GM21723 (cell line): Measurements from ENCODE around the gene NYAP1.

Source experiments
- ATAC-seq: cut with Tn5 transposase; IDR thresholded peaks from one replicate; pipeline ENCODE4 v1.9.1; 2021; ENCODE audit warnings: mild to moderate bottlenecking, moderate library complexity; ENCODE audit not compliant: unreplicated experiment

The NYAP1 gene

DNA sequence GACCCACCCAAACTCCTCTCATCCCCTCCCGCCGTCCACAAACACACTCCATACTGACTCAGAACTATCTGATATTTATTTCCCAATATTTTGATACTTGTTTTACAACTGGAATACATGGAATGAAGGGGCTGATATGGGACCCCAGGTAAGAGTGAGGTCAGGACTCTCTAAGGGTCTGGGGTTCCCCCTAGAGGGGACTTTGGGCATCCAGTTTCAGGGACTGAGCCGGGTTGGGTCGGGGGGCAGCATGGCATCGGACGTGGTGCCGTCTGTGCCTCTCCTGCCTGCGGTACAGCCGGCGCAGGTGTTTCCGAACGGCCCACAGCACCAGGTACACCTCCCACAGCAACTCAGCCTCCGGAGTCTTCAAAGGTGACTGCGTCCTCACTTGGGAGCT, 27.2 kb upstream of the NYAP1 start:
- no peak for ATAC-seq

DNA sequence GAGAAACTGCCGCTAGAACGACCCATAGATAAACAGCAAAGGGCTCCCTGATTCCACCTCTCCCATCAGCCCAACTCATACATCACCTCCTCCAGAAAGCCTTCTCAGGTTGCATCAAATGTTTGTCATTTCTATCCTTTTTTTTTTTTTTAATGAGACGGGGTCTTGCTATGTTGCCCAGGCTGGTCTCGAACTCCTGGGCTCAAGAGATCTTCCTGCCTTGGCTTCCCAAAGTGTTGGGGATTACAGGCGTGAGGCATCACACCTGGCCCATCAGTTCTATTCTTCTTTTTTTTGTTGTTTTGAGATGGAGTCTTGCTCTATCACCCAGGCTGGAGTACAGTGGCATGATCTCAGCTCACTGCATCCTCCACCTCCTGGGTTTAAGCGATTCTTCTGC, 26.7 kb upstream of the NYAP1 start:
- ATAC-seq = no peak

DNA sequence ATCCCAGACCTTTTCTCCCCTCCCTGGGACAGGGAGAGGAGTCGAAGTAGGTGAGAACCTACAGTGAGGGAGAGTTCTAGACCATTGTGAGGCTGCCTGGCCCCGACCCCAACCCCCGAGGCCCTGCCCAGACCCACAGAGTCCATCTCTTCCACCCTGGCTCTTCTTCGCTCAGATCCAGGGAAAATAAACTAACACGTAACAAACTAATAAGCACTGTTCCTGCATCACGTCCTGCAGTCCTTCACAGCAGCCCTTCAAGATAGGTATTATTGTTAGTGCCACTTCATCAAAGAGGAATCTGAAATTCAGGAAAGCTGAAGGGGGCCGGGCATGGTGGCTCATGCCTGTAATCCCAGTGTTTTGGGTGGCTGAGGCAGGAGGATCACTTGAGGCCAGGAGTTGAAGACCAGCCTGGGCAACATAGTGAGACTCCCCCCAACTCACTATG, 19.5 kb upstream of the NYAP1 start, which contains the start of gene SPACDR:
Gene SPACDR (minus strand): TSS at position 51 of the 451 bp plus-strand sequence. CDS start 235 bp downstream, outside the sequence.
- no peak for ATAC-seq

DNA sequence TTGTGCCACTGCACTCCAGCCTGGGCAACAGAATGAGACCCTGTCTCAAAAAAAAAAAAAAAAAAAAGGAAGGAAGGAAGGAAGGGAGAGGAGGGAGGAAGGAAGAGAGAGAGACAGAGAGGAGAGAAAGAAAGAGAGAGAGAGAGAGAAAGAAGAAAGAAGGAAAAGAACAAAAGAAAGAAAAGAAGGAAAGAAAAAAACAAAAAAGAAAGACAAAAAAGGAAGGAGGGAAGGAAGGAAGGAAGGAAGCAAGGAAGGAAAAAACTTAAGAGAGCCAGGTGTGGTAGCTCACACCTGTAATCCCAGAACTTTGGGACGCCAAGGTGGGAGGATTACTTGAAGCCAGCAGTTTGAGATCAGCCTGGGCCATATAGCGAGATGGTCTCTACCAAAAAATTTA, 18.9 kb upstream of the NYAP1 start:
- no peak for ATAC-seq

DNA sequence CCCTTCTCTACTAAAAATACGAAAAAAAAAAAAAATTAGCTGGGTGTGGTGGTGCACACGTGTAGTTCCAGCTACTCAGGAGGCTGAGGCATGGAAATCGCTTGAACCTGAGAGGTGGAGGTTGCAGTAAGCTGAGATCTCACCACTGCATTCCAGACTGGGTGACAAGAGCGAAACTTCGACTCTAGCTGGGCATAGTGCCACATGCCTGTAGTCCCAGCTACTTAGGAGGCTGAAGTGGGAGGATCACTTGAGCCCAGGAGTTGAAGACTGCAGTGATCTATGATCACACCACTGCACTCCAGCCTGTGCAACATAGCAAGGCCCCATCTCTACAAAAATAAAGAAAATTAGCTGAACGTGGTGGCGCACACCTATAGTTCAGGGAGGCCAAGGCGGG, 18.4 kb upstream of the NYAP1 start:
- no peak for ATAC-seq

DNA sequence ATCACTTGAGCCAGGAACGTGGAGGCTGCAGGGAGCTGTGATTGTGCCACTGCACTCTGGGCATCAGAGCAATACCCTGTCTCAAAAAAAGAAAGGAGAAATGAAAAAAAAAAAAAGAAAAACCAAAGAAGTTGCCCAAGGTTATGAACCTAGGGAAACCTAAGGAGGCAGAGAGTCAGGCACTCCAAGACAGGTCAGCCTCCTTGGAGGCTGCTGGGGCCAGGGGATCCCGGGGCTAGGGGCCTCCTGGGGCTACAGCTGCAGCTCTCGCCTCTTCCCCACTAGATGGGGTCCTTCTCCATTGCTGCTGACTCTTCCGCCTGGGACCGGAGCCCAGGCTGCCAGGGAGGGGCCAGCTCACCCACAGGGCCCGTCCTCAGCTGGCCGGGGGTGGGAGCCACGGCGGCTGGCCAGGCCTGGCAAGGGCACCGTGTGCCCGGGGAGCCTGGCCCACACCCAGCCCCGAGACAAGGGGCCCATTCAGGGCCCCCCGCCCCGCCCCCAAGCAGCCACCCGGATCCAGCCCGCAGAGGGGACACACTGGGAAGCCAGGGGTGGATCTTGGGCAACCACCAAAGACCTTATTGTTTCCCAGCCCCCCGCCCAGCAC, 17.9 kb upstream of the NYAP1 start:
- ATAC-seq = no peak

DNA sequence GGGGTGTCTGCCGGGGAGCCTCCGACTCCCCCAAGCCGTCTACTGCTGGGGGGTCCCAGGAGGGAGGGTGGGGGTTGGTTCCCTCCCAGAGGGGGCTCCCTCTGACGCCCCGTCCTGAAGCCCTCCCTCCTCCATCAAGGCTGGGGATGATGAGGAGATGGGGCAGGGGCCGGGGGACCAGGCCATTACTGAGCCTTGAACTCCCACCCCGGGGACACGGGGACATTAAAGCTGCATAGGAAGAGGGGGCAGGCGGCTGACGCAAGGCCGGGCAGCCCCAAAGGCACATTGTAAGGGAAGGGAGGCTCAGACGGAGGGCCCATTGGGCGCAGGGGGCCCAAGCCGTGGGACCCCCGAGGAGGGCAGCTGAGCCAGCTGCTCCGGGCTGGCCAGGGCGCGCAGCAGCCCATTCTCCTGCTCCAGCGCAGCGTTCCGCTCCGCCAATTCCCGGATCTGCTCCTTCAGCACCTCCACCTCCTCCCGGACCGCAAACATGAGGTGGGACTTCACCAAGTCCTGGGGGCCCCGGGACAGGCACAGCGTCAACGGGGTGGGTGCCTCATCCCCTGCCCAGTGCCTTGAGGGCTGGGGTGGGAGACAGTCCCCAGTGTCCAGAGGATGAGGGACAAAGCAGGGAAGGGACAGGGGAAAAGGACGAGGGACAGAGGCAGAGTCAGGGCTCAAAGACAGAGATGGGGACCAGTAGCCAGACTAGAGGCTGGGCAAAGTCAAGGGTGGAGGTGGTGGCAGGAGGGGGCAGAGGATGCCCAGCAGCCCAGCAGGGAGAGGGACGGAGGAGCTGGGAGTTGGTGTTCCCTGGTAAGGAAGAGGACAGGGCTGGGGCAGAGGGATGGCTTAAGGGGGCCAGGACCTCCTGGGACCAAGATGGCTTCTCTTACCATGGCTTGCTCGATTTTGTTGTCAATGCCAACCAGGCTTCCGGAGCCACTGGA, 16.8 kb upstream of the NYAP1 start:
- ATAC-seq = no peak

DNA sequence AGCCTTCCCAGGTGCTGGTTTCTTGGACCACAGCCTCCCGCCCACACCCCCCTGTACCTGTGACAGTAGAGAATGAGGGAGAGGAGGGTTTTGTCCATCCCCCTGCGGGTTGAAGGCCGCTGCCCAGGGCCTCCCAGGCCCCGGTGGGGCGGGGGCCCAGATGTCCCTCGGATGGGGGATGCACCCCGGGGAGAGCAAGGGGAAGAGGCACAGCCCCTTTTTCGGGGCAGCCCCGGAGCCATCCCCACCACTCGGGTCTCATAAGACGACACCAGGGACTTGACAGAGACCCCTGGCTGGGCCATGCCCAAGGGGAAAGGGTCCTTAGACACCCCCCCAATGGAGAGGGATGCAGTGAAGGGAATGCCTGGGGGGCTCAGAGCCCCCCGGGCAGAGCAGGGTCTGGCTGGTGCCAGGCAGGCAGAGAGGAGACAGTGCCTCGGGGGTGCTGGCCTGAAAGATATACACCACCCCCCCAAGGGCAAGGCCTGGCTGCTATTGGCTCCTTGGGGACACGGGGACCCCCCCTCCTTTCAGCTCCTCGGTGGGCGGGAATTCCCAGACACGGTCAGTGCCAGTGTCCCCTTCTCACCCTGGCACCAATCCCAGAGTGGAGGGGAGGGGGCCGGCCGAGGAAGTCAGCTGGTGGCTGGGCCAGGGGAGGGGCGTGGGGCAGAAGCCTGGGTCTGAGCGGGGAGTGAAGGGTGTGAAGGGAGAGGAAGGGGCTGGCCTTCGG, 15.9 kb upstream of the NYAP1 start:
- no peak for ATAC-seq

DNA sequence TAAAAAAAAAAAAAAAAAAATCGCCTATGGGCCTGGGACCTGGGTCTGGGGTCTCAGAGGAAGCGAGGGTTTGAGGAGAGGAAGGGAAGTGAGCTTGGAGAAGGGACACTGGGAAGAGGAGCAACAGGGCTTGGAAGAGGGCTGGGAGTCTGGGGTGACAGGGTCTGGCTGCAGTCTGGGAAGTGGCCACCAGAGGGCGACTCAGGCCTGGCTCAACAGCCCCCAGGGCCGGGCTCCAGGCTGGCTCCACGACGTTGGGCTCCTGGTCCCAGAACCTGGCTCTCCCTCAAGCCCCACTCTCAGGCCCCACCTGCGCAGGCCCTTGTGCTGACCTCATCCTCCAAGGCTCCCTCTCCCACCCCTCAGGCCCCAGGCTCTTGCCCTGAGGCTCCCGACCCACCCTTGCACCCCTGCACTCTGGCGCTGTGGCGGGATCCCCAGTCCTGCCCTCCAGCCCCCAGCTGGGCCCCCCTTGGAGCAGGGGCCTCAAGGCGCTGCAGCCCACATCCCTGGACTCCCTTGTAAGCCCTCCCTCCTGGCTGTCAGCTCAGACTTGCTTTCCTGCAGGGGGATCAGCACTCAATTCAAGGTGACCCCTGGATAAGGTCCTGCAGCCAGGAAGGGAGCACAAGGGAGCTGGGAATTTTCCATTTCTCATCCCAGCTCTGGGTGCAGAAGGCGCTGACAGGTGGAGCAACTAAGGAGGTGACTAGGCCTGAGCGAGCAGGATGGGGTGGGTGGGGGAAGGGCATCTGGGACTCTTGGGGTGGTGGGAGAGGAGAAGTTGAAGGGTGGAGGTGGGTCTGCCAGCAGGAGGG, 14.3 kb upstream of the NYAP1 start:
- ATAC-seq = no peak

DNA sequence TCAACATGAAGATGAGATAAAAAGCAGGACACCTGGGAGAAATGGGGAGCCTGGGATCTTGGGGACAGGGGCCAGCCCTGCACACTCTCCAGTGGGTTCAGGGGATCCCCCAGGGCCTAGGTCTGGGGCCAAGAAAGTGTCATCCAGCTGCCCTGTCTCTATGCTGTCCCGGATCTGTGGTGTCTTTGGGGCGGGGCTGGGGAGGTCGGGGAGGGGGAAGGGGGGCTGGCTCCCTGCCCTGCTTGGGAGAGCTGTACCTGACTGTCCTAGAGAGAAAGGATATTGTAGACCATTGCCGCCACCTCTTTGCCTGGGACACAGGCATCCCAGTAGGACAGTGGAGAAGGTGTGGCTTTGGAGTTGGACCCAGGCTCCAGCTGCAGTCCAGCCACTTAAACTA, 12.7 kb upstream of the NYAP1 start:
- ATAC-seq = no peak

DNA sequence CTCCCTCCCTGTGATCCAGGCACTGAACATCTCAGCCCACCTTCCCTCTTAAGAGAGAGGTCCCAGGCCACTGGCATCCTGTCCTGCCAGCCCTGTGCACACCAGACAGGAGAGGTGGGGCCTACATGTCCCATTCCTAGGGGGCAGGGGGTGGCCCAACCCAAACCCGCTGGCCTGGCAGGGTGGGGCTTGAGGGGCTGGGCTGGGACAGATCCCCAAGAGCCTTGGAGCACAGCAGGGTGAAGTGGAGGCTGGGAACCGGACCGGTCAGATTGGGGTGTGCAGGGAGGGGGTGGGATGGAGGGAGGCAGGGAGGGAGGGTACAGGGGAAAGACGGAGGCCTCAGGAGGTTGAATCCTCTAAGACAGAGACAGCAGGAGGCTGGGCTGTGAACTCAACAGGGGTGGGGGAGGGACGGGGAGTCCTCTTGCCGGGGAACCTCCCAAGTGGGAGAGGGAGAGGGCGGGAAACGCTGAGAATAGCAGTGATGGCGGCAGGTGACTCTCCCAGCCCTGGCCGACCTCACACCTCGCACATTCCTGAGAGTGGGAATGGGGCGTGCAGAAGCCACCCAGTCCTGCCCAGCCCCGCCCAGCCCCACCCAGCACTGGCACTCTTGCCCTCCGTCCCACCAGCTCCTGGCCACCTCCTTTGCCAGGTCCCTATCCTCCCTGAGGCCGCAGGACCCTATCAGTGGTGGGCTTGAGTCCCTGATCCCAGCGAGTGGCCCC, 11.4 kb upstream of the NYAP1 start:
- no peak for ATAC-seq

DNA sequence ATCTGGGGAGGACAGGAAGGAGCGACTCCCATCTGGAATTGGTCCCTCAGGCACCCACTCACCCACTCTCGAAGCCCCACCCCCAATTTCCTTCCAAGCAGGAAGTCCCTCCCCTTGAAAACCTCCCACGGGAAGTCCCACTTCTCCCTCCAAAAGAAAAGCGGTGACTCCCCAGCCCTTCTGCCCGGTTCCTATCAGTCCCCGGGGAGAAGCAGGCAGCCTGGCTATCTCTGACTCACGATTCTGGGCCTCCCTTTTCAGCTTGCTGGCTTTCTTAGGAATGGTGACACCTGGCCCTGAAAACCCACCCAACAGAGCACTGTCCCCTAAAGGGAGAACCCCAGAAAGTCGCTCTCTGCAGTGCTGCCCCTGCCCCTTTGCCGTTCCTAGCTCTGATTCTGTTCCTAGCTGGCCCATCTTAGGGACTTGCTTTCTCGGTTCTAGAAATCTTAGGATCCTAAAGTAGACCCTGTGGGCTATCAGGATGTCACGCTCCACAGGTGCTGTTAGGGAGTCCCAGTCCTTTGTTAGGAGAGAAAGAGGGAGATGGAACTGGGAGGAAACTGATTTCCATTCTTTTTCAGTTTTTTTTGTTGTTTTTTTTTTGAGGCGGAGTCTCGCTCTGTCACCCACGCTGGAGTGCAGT, 10.8 kb upstream of the NYAP1 start:
- ATAC-seq = no peak

DNA sequence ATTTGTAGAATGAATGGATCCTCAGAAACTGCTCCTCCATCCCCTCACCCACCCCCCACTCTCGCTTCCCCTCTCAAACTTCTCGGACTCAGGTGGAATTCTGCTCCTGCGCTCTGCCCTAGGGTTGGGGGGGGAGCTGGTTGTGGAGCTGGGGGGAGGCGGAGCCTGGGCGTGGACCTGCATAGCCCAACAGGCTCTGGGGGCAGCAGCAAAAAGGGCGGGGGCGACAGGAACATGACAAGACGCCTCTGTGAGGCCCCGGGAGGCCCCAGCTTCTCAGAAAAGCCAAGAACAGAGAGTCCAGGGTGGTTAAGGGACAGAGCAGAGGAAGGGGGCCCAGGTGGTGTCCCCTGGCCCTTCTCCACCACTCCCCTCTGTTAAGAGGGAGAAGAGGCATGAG, 8.2 kb upstream of the NYAP1 start:
- ATAC-seq = no peak

DNA sequence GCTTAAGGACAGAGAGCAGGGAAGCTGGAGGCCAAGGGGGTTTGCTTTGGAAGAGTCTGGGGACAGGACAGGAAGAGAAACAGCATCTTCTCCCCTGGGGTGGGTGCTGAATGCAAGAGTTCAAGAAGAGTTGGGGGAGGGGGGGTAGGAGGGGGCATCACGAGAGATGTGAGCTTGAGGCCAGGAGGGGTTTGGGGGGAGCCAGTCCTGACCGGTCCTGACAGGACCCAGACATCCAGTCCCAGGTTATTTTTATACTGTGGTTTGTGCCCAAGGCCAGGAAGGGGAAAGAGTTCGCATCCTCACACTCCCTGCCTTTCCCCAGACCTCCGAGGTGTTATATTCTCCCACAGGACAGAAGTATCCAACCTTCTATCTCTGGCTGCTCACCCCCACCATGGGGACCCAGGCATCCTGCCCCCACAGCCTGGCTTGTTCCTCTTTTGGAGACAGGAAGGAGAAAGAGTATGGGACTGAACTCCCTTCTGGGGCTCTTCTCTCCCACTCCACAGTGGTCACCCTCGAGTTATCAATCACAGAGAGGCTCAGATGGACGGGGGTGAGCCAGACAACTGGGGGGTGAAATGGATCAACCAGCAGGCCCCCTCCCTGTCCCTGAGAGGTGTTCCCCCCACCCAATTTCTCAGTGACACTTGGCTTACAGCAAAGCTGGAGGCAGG, 7.5 kb upstream of the NYAP1 start:
- ATAC-seq = no peak

DNA sequence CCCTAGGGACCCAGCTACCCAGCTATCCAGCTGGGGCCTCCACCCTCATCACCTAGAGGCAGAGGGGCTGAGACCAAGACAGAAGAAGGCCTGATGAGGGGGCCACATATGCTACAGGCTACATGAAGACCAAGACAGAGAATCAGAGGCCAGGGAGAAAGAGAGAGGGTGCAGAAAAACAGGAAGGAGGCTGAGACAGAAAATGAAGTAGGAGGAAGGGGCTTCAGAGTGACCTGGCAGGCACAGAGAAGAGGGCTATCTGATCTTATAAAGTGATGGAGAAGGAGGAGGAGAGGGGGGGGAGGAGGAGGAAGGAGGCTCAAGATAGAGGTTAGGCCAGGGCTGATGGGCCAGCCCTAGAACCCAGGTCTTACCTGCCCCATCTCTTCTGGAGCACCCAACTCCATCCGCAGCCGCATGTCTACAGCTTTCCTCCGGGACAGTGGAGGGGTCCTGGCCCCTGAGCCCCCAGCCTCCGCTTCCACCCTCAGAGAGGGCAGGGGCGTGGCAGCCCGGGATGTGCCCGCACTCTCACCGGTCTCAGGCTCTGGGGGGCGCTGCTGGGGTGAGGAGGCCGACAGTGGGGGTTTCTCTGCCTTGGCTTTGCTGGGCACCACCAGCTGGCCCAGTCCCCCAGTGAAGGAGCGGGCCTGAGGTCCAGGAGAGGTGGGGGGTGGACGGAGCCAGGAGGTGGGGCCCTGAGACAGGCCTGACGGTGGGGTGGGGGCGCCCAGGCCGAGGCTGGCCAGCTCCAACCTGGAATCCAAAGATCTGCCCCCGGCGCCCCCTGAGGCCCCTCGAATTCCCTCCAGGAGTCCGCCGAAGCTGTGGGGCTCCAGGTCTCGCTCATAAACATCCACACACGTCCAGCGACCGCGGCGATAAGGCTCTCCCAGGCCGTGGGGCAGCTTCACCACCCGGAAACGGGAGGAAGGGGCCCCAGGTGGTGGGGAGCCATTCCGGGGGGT, 6.5 kb upstream of the NYAP1 start:
- ATAC-seq = no peak

DNA sequence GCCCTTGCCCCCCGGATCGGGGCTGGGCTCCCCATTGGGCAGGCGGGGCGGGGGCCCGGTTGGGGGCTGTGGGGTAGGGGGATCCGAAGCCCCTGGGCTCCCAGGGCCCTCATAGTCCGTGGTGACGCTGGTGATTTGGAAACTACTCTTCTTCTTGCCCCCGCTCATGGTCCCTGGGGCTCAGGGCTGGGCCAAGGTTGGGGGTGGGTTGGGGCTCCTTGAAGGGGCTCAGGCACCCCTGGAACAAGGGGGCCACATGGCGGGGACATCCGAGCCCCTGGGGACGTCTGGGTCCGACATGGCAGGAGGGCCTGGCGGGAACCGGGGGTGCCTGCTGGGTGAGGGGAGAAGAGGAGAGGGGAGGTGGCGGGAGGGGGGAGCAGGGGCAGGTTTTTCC, 5.9 kb upstream of the NYAP1 start:
- ATAC-seq = no peak

DNA sequence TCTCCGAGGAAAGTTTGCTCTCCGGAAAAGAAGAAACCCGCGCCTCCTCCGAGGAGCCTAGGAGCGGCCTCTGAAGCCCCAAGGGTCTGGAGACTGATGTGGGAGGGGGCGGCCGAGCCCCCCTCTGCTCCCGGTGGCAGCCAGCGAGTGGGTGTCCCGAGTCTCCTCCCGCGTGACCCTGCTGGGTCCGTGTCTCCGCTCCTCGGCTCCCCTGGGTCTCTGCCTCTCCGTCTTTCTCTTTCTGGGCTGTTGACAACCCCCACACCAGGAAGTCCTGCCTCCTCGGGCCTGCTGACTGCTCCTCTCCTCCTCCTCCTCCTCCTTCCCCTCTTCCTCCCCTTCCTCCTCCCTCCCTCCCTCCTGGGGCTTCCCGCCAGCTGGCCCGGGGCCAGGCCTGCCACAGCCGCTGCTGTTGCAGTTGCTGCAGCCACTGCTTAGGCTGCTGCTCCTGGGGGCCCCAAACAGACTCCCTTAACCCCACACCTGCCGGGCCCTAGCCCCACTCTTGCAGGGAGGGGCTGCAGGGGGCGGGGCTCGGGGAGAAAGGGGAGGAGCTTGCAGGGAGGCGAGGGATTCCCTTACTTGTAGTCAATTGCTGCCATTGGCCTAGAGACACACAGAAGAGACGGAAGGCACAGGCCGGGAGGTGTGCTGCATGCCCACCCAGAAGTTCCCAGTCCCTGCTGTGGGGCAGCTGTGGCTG, 4.6 kb upstream of the NYAP1 start, which contains the start of gene TSC22D4:
Gene TSC22D4 (minus strand): TSS at position 257 of the 703 bp plus-strand sequence. CDS start 1,176 bp downstream, outside the sequence.
- ATAC-seq = peak; percentile 60
